ENCODE data around the gene TUBGCP5.

TUBGCP5 gene

DNA sequence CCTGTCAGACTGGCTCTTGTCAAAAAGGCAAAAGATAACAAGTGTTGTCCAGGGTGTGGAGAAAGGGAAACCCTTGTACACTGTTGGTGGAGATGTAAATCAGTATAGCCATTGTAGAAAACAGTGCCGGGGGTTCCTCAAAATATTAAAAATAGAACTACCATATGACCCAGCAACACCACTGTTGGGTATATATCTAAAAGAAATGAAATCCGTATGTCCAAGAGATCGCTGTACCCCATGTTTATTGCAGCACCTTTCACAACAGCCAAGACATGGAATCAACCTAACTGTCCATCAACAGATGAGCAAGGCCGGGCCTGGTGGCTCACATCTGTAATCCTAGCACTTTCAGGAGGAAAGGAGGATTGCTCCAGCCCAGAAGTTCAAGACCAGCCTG is 65.4 kb downstream of the TUBGCP5 start:
- no peak for DNase-seq

DNA sequence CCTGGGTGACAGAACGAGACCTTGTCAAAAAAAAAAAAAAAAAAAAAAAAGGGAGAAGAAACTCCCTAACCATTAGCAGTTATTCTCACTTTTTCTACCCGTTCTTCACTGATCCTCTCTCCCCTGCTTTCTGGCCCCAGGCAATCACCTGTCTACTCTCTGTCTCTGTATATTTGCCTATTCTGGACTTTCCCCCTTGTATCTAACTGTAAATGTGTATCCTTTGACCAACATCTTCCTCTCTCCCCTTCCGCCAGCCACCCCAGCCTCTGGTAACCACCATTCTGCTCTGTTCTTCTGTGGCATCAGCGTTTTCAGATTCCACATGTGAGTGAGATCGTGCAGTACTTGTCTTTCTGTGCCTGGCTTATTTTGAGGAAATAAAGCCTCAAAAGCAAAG is 66.1 kb downstream of the TUBGCP5 start:
- no peak for DNase-seq

DNA sequence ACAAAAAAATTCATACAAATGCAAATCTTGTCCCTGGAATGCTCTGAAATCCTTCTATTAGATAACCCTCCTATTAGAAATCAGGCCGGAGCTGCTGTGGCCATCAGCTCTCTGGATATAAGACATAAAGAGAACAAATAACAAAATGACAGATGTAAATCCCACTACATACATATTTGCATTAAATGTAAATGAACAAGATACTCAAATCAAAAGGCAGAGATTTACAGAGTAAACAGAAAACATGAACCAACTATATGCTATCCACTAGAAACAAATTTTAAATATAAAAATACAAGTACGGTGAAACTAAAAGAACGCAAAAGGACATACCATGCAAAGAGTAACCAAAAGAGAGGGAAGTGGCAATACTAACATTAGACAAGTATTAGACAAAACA is 69.9 kb downstream of the TUBGCP5 start:
- no peak for DNase-seq

DNA sequence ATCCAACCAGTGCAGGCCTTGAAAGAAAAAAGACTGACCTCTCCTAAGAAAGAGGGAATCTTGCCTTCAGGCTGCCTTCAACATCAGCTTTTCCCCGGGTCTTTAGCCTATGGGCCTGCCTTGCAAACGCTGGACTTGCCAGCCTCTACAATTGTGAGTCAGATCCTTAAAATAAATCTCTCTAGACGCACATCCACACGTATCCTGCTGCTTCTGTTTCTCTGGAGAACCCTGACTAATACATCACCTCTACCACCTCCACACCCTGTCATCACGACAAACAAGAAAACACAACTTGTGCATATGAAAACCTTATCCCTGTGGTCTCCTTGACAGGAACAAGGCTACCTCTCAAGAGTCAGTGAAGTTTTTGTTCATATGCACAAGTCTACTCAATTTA is 71.0 kb downstream of the TUBGCP5 start:
- no peak for DNase-seq

DNA sequence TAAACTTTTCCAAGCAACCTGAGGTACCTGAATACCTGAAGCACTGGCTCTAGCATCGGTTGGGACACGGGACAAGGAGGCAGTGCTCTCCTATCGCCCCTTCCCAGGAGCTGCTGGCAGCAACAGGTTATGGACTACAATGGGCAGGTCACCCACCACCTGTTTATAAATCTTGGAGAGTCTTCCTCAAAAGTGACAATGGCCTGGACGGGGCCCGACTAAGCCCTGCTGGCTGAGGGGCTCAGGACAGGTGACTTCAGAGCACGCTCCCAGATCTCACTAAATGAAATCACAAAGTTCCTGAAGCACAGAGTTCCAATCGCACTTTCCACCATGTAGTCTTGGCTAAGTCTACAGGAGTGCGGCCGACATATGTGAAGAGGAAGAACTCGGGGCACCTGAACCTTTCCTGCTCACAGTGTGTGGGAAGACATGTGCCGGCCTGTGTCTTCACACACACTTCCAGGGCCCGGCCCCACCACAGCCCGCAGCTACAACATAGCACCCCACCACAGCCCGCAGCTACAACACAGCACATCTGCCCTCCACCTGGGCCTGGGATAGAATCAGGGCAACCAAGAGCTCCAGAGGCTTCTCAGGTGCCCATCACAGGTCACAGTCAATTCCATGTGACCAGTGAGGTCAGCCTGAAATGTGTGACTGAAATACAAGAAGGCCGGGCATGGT is 72.1 kb downstream of the TUBGCP5 start:
- DNase-seq: no peak

DNA sequence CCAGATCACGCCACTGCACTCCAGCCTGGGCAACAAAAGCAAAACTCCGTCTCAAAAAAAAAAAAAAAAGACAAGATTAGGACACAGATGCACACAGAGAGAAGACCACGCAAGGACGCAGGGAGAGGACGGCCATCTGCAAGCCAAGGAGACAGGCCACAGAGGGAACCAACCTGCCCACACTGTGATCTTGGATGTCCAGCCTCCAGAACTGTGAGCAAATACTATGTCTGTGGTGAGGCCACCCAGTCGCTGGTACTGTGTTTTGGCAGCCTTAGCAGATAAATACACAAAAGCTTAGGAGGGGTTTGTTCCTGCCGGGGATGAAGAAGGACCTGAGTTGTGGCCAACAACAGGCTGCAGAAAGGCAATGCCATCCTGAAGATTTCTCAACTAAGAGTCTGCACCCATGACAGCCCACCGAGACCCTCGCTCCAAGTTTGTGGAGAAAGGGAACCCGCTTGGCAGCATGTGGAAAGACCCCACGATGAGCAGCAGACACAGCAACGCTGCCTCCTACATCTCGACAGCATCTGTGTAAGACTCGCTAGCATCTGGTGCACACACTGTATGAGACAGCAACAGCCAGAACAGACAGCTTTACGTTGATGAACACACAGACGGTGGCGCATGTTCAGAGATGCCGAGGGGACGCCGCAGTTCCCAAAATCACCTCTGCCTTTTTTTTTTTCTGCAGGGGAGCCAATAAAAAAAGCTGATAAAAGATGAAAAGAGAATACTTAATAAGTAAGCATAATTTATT is 72.9 kb downstream of the TUBGCP5 start:
- no peak for DNase-seq

DNA sequence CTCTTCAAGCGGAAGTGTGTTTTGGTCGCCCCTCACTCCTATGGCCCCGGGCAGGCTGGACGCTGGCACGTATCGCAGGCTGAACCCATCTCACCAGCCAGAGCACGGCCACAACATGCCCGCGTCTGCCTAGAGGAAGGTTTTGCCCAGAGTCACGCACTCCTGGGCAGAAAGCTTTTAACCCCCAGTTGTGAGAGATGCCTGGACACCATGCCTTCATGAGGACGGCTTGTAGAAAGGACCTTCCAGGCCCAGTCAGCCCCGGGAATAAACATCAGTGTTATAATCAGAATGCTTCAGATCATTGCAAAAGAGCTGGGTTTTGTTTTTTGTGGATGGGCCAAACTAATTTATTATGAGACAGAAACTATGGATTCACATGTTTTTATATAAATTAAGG is 75.7 kb downstream of the TUBGCP5 start:
- no peak for DNase-seq

DNA sequence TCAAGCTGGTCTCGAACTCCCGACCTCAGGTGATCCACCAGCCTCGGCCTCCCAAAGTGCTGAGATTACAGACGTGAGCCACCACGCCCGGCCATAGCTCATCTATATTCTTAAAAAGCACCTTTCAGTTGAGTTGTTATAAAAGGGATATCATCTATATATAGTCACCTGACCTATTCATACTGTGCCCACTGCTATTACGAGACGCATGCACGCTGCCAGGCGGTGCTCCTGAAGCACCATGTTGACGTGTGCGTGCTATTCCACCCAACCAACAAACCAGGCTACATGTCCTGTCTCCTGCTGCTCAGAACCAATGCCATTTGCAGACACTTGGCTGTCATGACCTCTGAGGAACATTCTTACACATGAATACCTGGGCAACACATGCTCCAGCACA is 76.8 kb downstream of the TUBGCP5 start:
- no peak for DNase-seq

DNA sequence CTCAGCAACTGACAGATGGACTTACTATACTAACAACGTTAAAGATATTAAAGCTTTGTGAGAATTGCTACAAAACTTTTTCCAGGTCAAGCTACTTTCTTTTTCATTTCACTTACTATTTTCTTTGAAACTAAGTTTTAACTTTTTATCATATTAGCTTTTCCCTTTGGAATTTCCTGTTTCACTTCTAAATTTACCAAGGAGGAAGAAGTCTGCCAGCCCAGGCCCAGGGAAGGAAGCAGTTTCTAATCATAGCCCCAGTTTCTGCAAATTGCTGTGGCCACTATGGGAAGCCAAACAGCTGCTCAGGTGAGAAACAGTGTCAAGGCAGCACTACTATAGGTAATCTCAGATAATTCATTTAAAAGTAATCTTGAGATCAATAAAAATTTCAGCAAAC is 77.6 kb downstream of the TUBGCP5 start:
- no peak for DNase-seq

DNA sequence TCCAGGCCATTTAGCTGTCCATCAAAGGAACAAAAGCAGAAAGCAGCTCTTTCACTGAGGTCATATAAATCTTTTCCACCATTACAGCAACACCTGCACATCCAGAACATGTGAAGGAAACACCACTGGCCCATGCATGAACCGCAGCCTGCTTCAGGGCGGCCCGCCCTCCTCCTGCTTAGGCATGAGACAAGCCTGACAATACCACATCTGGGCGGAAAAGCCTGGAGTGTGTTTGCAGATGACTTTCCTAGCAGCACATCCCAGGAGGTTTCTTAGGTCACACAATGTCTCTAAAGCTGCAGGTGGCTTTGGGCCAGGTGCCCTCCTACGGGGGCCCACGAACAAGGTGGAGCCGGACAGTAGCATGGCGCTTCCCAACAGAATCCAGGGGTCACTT is 78.8 kb downstream of the TUBGCP5 start:
- DNase-seq: peak in 1 of 3 experiments; percentile 4

DNA sequence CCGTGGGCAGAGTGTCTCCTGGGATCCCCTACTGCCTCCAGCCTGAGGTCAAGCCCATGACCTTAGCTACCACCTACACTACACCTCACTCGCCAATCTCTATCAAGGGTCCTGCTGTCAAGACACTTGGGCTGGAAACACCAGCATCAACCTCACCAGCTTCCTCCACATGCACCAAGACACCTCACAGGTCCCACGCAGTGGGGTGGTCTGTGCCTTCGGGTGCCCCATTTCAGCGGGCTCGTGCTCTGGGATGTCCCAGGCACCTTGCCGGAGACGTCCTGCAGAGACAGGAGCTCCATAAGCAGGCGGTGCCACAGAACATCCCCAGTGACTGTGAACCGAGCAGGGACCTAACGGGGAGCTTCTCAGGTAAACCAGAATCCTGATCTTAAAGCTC is 79.2 kb downstream of the TUBGCP5 start:
- DNase-seq: no peak

DNA sequence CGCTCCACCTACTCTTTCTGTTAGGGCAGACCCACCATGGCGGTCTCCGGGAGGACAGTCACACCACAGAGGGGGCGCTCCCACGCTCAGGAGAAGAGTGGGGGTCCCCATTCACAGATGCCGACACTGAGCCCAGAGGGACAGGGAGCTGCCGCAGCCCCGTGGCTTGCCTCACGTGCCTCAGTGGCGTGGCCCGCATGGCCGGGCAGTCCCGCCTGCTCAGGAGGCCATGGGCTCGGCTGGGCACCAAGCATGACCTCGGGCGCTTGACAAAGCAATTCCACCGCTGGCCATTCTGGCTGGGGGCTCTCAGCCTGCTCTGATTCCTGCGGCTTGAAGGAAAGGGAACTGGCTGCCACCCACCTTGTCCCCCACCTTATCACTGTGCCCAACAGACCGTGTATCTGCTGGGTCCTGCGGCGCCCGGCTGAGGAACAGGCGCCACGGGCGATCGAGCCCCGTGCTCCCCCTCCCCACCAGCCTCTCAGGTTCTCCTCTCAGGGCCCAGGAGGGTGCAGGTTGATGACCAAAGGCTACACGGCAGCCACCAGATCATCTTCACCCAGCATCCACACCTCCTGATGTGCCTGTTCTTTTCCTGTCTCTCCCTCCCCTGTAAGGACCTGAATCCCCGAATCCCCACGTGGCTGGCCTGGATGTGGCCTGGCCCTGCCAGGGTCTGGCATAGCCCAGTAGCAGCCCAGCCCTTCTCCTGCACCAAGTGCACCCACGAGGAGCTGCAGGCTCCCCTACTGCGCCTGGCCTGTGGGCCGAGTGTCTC is 79.9 kb downstream of the TUBGCP5 start:
- no peak for DNase-seq

DNA sequence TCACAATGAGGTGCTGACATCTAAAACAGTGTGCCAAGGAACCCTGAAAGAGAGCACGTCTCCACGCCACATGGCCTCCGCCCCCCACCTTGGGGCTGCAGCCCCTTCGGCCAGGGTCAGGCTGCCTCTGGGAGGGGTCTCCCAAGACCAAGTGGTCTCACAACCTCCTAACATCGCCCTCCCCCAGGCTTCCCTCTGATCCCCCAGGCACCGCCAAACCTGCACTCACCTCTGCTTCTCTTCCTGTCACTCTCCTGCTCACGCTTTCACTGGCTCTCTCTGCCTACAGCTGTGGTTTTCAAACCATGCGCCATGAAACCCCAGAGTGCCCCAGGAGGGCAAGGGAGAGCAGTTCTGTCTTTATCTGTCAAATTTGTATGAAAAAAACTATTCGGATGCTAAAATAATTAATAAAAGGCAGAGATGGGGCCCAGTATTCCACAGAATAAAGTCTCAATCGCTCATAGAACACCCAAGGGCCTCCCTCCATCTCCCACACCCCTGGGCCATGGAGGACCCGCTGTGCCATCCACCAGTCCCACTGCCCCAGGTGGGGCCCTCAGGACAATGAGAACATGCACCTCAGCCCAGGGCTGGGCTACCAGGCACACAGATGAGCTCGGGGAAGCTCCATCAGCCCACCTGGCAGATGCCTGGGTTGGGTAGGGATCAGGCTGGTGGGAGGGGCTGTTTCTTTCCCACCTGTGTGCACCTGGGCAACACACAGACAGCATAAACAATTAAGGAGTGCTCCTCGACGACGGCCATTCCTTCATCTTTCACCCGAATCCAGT is 80.7 kb downstream of the TUBGCP5 start:
- DNase-seq: no peak

DNA sequence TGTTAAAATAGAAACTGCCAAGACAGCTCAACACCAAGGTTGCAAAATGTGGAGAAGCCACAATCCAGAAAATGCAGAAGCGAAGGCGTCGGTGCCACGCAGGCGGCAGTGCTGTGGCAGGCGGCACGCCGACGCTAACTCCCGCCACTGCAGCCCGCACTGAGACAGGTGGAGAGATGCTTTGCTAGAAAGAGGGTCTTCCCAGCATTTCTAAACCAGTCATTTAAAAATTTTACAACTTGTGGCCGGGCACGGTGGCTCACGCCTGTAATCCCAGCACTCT is 82.5 kb downstream of the TUBGCP5 start:
- no peak for DNase-seq

DNA sequence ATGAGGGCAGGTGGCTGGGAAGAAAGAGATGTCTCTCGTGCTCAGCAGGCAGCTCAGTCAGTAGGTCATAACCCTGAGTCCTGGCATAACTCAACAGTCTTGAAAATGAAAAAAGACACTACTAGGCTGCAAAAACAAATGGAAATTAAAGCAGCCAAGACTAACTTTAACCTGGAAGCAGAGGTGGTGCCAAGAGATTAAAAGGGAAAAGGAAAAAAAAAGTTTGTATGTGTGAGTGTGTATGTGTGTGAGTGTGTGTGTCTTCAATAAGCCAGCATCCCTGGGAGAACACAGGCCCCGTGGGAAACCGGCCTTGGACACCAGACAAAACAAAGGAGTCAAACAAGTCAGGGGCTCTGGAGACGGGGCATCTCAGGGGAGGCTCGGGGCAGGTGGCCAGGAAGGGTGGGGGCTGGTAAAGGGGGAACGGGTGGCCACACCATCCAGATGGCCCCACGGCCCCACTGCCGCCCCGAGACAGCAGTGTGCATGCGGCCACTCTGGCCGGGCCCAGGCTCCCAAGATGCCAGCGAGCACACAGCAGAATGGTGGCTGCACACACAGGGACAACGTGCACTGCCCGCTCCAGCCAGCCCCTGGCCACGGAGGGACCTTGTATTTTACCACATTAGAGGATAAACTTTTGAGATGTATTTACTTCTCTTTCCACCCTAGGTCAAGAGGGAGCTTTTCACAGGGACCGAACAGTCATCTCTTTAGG is 83.0 kb downstream of the TUBGCP5 start:
- no peak for DNase-seq

DNA sequence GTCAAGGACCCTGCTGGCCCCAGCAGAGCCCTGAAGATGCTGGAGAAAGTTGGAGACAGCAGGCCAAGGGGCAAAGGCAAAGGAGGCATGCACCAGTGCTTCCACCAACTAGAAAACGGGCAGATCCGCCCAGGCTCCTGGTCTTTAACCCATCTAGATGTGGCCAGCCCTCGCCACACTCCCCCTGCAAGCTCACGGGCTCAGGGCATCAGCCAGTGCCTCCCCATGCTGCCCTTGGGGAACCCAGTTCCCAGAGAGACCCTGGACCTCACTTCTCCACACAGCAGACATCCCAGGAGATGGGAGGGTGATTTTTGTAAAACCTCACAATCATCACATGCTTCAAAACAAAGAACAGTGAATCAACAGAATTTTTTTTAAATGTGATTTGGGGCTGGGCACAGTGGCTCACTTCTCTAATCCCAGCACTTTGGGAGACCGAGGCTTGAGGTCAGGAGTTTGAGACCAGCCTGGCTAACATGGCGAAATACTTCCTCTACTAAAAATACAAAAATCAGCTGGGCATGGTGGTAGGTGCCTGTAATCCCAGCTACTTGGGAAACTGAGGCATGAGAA is 83.7 kb downstream of the TUBGCP5 start:
- no peak for DNase-seq

DNA sequence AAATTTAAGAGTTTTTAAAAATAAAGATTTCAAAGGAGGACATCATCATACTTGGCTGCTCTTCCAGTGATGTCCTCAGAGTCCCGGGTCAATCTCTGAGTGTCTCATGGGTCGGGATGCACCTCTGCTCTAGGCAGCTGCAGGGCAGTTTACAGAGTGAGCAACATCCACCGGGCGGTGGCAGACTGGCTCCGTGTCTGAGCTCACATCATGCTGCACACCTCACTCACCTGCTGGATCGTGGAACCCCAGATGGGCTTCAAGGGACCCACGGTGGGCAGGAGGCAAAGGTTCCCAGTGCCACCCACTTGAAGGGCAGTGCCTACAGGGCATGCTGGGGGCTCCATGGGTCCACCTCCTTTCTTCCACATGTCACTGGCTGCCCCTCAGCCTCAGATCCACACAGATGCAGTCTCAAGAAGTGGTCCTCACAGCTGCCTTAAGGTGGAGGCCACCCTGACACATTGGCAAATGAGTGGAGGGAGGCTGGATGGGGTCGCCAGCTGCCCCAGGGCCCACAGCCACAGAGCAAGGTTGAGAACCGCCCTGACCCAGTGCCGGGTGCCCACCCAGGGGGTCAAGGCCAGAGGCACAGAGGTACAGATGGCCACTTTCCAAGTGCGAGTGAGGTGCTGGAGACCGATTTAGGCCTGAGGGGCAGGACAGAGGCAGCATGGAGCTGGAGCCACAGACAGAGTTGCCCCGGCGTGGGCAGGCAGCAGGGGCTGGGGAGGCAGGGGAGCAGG is 84.4 kb downstream of the TUBGCP5 start:
- DNase-seq: no peak

DNA sequence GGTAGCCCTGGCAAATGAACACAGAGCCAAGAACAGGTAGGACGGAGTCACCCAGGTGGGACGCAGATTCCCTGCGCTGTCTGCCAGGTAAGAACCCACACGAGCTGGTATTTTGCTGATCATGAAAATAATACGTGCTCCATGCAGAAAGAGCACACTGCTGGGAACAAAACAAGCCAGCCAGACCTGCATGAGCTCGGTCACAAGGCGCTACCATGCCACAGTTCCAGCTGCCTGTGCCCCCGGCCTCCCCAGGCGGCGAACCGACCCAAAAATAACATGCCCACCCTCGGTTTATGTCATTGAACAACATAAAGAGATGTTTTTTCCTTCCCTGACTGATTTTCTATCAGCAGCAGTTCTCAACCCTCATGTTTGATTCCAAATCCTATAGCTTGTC is 85.0 kb downstream of the TUBGCP5 start:
- DNase-seq: no peak

DNA sequence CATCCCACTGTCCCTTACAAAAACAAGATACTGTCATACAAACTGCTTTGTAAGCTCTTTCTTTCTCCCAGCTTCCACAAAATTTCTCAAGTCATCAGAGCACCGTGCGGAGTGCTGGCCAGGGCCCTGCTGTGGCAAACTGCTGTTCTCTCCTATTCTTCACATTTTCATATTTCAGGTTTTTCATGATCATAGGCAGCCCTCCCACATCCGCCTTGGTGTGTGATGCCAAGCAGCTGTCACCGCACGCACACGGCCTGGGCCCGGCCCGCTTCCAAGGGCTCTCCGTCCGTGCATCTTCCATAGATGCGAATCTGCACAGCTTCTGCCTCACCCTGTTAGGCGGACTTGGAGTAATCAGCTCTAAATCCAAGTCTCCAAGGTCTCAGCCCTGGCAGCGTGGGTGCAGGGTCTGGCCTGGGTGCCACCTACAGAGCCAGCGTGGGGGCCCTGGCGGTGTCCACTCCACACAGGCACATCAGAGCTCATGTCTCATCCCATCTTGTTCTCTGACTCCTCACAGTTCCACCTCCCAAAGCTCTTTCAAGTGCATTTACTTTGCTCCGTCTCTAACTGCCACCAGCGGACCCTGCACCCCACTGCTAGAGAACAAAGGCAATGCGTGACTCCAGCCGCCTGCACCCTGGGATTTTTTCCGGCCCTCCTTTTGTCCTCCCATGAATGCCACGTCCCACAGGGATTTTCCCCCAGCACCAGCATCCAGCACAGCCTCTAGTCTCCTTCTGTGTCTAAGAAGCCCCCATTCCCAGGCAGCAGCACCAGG is 86.4 kb downstream of the TUBGCP5 start:
- DNase-seq: peak in 2 of 3 experiments; percentile 78 to 86

All from NCI-H1417 (cell line).